Upper lobe of left lung (tissue), 6 donors: ENCODE data around the gene CHKA. TPM values are rescaled to one million over a fixed set of nuclear protein-coding genes. Genes with fewer than 3 reads are reported as not detected.

Source experiments
- ATAC-seq, 2 donors: fragments of 200-7000 bp; cut with Tn5 transposase; one replicate each; pipeline ENCODE4 v1.9.1; 2022; ENCODE audit warnings: mild to moderate bottlenecking in 2 of 2, moderate library complexity in 2 of 2; ENCODE audit not compliant: low FRiP score in 2 of 2
- DNase-seq, 2 donors: peaks; one replicate each; pipeline ENCODE4 v3.0.0-alpha.2; 2019 to 2020
- H3K27ac ChIP-seq, 4 donors: fragments of 200-600 bp; sonication (generic); one replicate each; pipeline ENCODE4 v1.5.1; 2016 to 2019
- H3K27me3 ChIP-seq, 4 donors: fragments of 200-600 bp; sonication (generic); one replicate each; pipeline ENCODE4 v1.5.1; 2017 to 2019
- H3K36me3 ChIP-seq, 4 donors: fragments of 200-600 bp; sonication (generic); one replicate each; pipeline ENCODE4 v1.5.1; 2016 to 2019
- H3K4me1 ChIP-seq, 4 donors: fragments of 200-600 bp; sonication (generic); one replicate each; pipeline ENCODE4 v1.5.1; 2018 to 2019
- H3K4me3 ChIP-seq, 4 donors: fragments of 200-600 bp; sonication (generic); one replicate each; pipeline ENCODE4 v1.5.1; 2017 to 2019; ENCODE audit warnings: mild to moderate bottlenecking in 2 of 4, moderate library complexity in 1 of 4
- H3K9me3 ChIP-seq, 4 donors: fragments of 200-600 bp; sonication (generic); one replicate each; pipeline ENCODE4 v1.5.1; 2018 to 2019
- CTCF ChIP-seq, 6 experiments: fragments of 450-650 bp in 4 of 6; fragments of 200-600 bp in 2 of 6; sonication (generic) in 2 of 6; IDR thresholded peaks; one replicate each; pipeline ENCODE4 v1.5.1; 2016 to 2019; ENCODE audit warnings: antibody characterized with exemption in 6 of 6
- EP300 ChIP-seq, 4 donors: sonication (generic); formaldehyde crosslinking; IDR thresholded peaks; one replicate each; pipeline ENCODE4 v1.5.1; 2017; ENCODE audit warnings: antibody characterized with exemption in 4 of 4, control low read depth in 2 of 4
- POLR2A ChIP-seq, 4 donors: fragments of 450-650 bp; IDR thresholded peaks; one replicate each; pipeline ENCODE4 v1.5.1; 2016 to 2017; ENCODE audit warnings: antibody characterized with exemption in 4 of 4, mild to moderate bottlenecking in 2 of 4
- POLR2AphosphoS5 ChIP-seq, 2 donors: sonication (generic); formaldehyde crosslinking; IDR thresholded peaks; one replicate each; pipeline ENCODE4 v1.5.1; 2017; ENCODE audit warnings: antibody characterized with exemption in 2 of 2
- WGBS, 2 donors: methylation state at CpG; one replicate each; pipeline ENCODE4 v1.1.5; 2017 to 2018; 5-methylcytosine and 5-hydroxymethylcytosine counted together
- total RNA-seq, 6 donors: library from RNA; depleted of rRNA in 4 of 6; stranded (reverse); fragments of >200 nt in 4 of 6; gene quantifications; one replicate each; pipeline versions ENCODE4 v1.1.0 to v1.2.1, GENCODE V29; 2016 to 2021
- donor health status: DM: no; HTN: no; CAD: no; lungs with moderate emphysema.
- donor health status: DM: no; HTN: yes; CAD: no; lungs with severe emphysema.

Gene CHKA
- total RNA-seq, 6 donors from 2014 or later = 34.5 to 128 (median 59.1) TPM

GRCh38 chr11:68043349-68044144, 77.6 kb downstream of the CHKA start:
- H3K36me3 ChIP-seq = peaks cover 14 to 75% (median 59%) of the 10 kb centered on the region in 4 donors
- no peaks in the 10 kb centered on the region for H3K9me3 ChIP-seq
- peak in 1 of 2 donors; percentile 77 for DNase-seq
- no peak overlapping the region for H3K27ac ChIP-seq
- TF ChIP-seq POLR2A (IDR thresholded peaks at IDR 0.05) (no peak), EP300 (IDR thresholded peaks at IDR 0.05) (no peak), CTCF (IDR thresholded peaks at IDR 0.05) (no peak), POLR2AphosphoS5 (IDR thresholded peaks at IDR 0.05) (no peak)
- peak in 1 of 2 donors; percentile 33 for ATAC-seq
- H3K4me1 ChIP-seq = peaks cover 10 to 38% (median 22%) of the 10 kb centered on the region in 4 donors
- WGBS, 2 donors = 90 to 91% methylated on average over 2 to 34 of the region's 36 CpGs
- no peak overlapping the region for H3K4me3 ChIP-seq
- H3K27me3 ChIP-seq = no peaks in the 10 kb centered on the region

- 89 to 90% methylated on average over 2 to 8 of the region's 8 CpGs for WGBS, 2 donors
- H3K4me1 ChIP-seq = peaks cover 15 to 43% (median 28%) of the 10 kb centered on the region in 4 donors
- DNase-seq = no peak
- no peak for ATAC-seq
- peaks cover 14 to 69% (median 54%) of the 10 kb centered on the region in 4 donors for H3K36me3 ChIP-seq
- no peak overlapping the region for H3K27ac ChIP-seq
- no peaks in the 10 kb centered on the region for H3K27me3 ChIP-seq
- TF ChIP-seq POLR2AphosphoS5 (IDR thresholded peaks at IDR 0.05) (no peak), CTCF (IDR thresholded peaks at IDR 0.05) (no peak), EP300 (IDR thresholded peaks at IDR 0.05) (no peak), POLR2A (IDR thresholded peaks at IDR 0.05) (no peak)
- H3K9me3 ChIP-seq = no peaks in the 10 kb centered on the region
- no peak overlapping the region for H3K4me3 ChIP-seq
These were observed 78.2 kb downstream of the CHKA start for GRCh38 chr11:68043029-68043348.

GRCh38 chr11:68042219-68043028, 78.8 kb downstream of the CHKA start:
- Histone ChIP-seq H3K9me3 (no peaks in the 10 kb centered on the region), H3K27ac (peak overlapping the region in 3 of 4 donors; percentile 15 to 96 (median 95)), H3K36me3 (peaks cover 14 to 64% (median 48%) of the 10 kb centered on the region in 4 donors), H3K4me1 (peaks cover 21 to 44% (median 33%) of the 10 kb centered on the region in 4 donors), H3K4me3 (no peak overlapping the region), H3K27me3 (no peaks in the 10 kb centered on the region)
- peak in 1 of 2 donors; percentile 82 for DNase-seq
- TF ChIP-seq EP300 (IDR thresholded peaks at IDR 0.05) (no peak), POLR2A (IDR thresholded peaks at IDR 0.05) (no peak), POLR2AphosphoS5 (IDR thresholded peaks at IDR 0.05) (no peak), CTCF (IDR thresholded peaks at IDR 0.05) (no peak)
- no peak for ATAC-seq
- 94 to 100% methylated on average over 4 to 20 of the region's 27 CpGs for WGBS, 2 donors

- ATAC-seq (no peak), DNase-seq (no peak)
- no peaks in the 10 kb centered on the region for H3K27me3 ChIP-seq
- H3K9me3 ChIP-seq = no peaks in the 10 kb centered on the region
- WGBS, 2 donors = 70 to 83% methylated on average over 3 to 5 of the region's 12 CpGs
- H3K4me3 ChIP-seq = peak overlapping the region in 1 of 4 donors; percentile 77
- peaks cover 28 to 51% (median 40%) of the 10 kb centered on the region in 4 donors for H3K4me1 ChIP-seq
- H3K27ac ChIP-seq = peak overlapping the region; percentile 86 to 98 (median 96)
- H3K36me3 ChIP-seq = peaks cover 14 to 57% (median 45%) of the 10 kb centered on the region in 4 donors
- TF ChIP-seq POLR2A (IDR thresholded peaks at IDR 0.05) (no peak), CTCF (IDR thresholded peaks at IDR 0.05) (no peak), POLR2AphosphoS5 (IDR thresholded peaks at IDR 0.05) (no peak), EP300 (IDR thresholded peaks at IDR 0.05) (no peak)
These were observed 79.5 kb downstream of the CHKA start for GRCh38 chr11:68041617-68042218.
